IMR-90 (cell line): Measurements from ENCODE around the gene SMARCD2.

Source experiments
- CEBPB ChIP-seq: IDR thresholded peaks from 2 replicates; pipeline ENCODE4 v1.6.1; 2012; ENCODE audit warnings: low read depth, low read length, improper control_type of control experiment
- CHD1 ChIP-seq: IDR thresholded peaks from 2 replicates; pipeline ENCODE4 v1.6.1; 2012; ENCODE audit warnings: low read depth, low read length, improper control_type of control experiment
- CTCF ChIP-seq: conservative IDR thresholded peaks from 2 replicates; pipeline ENCODE4 v1.5.1; 2012; ENCODE audit warnings: mild to moderate bottlenecking, low read depth, low read length, improper control_type of control experiment
- MAFK ChIP-seq: IDR thresholded peaks from 2 replicates; pipeline ENCODE4 v1.6.1; 2012; ENCODE audit warnings: low read depth, low read length, improper control_type of control experiment
- RCOR1 ChIP-seq: IDR thresholded peaks from 2 replicates; pipeline ENCODE4 v1.6.1; 2012; ENCODE audit warnings: mild to moderate bottlenecking, low read length, improper control_type of control experiment; ENCODE audit not compliant: insufficient replicate concordance

- TF ChIP-seq CHD1 (no peak), CTCF (no peak), MAFK (no peak), RCOR1 (no peak), CEBPB (no peak)
Measured at GRCh38 chr17:63822537-63822936, 19.9 kb downstream of the SMARCD2 start.
